ENCODE data around the gene MEF2D.

Gene MEF2D

DNA sequence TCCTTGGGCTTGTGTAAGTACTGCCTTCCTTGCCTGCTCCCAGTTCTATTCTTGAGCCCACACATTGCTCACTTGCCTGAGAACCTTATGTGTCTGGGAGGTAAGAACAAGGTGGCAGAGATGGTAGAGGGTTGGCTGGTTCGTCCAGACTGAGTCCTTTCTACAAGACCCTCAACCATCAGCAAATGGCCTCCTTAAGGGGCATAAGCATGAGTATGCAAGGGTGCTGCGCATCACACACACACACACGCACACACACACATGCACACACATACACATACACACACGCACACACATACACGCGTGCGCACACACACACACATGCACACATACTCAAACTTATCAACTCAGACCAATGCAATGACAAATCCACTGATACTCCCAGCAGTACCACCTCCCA is 74.6 kb downstream of the MEF2D start:
- DNase-seq (ENCODE audit: low spot score): no peak

DNA sequence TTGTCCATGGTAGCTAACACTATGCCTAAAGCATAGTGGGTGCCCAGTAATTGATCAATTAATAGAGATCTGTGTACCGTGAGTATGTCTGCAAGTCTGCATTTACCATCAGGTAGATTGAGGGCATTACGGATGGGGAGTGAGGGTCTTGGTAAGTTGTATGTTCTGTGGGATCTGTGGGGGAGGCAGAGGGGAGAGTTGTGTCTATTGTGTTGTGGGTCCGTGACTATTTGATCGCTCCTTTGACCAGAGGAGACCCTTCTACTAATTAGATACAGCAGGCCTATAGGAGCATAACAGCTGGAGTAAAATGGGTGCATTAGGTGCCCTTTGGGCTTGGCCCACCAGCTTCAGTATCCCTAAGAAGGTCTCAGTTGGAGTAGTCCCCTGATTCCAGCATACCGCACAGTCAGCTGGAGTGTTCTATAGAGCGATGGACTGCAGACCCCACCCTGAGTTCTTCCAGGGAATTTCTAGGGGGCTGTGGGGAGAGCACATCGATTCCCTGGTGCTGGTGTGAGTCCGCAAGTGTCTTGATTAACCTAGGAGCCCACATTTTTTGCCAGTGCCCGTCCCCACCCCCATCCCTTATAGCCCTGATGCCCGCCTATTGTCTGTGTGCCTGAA is 75.7 kb downstream of the MEF2D start:
- DNase-seq (ENCODE audit: low spot score): no peak

DNA sequence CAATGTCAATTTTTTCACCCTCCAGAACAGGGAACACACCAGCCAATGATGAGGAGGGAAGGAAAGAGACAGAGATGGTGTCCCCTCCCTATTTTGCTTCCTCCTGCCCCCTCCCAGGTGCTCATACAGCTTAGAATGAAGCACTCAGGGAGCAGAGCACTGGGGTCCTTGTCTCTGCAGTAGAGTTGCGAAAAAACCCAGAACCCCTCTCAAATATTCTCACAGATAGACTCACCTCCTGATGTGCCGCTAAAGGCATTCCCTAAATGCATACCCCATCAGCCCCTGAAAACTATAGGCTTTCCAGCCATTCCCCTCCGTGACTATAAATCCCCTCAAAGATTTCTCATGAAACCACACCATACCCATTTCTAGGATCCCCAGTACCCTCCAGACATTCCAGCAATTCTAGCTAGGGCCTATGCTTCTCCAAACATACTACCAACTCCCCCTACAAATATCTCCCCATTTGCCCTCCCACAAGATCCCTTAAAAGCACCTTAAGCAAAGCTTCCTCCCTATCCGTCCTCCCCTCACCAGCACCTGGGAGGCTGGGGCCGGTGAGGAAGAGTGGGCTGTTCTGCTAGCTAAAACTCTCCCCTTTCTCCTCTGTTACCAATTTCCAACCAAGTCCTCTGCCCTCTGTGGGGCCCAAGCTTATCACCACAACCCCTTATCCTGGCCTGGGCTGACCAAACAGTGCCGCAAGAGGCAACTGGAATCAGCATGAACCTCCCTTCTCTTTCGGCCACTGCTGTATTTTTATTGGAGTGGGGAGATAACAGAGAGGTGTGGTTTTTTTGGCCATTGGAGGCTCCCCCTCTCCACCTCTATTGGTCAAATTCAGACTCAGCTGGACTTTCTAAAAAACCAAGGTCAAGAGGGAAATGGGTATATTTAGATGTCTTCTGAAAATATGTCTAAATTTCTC is 76.9 kb downstream of the MEF2D start:
- DNase-seq (ENCODE audit: low spot score): no peak

DNA sequence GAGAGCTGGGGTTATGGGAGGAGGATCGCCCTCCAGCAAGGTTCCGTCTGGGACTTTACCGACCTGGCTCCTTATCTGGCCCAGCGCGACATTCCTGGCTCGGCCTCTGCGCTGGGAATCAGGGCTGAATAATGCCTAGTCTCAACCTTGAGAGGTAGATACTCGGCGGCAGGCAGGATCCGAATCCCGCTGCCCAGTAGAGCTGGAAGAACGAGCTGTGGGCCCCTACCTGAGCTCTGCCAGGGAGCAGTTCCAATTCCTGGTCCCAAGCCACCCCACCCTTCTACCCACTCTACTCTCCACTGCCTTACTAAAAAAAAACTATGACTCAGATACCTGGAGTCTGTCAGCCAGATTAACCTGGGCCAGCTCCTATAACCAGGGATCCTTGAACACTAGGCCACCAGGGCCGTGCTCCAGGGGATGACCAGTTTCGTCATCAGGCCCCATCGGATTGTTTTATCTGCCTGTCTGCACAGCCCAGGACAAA is 77.9 kb downstream of the MEF2D start:
- DNase-seq (ENCODE audit: low spot score): no peak

DNA sequence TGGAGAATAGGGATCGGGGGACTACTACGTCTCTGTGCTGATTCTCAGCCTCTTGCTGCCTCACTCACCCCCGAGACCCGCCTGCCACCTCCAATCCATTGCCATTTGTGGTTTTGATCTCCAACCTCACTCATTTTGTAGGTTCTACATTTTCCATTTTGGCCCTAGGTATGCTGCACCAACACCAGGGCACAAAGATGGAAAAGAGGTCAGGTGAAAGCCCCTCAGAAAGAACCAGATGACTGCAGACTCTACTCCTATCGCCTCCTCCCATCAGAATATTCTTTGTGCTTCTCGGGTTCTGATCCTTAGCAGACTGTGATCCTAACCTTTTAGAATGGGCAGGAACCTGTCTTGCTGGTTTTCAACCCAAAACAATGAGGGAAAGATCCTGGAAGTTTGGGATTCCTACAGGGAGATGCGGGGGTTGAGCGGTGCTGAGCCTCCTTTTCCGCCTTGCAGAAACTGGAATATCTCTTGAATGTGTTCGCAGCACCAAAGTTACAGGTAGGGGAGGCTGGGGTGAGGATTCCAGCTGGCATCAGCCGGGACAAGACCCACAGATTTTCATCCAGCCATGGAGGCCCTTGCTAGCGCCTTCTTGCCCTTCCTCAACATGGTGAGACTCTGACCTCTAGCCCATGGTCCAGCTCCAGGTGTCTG is 78.5 kb downstream of the MEF2D start:
- no peak for DNase-seq (ENCODE audit: low spot score)

DNA sequence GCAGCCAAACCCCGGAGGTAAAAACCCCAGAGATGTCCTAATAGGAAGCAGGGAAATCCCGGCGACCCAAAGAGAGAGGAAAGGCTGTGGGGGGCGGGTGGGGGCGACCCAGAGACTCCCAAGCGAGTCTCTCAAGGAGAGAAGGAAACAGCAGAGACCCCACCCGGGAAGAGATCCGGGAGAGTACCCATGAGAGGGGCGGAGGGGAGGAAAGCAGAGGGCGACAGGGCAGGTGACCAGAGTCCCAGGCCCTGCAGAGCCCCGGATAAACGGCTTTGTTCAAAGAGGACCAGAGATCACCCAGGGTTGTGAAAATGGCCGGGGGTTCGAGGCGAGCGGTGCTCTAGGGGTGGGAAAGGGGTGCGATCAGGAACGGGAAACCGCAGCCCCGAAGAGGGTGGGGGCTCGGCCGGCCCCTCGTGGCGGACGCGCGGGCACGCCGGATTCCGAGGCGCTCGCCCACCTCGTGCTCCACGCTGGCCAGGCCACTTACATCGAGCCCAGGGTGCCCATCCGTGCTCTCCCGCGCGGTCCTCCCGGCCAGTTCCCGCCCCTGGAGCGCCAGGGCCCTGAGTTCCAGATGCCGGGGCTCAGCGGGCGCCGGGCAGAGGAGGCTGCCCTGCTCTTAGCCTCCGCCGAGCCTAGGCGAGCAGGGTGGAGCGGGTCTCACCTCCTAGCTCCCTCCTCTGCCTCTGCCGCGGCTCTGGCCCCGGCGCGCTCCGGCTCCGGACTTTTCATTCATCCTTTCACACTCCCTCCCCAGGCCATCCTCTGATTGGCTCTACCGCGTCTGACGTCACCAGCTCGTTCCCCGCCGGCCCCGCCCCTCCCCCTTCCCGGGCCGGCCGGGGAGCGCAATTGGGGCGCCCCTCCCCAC is 79.3 kb downstream of the MEF2D start:
- peak; percentile 49 for DNase-seq (ENCODE audit: low spot score)

DNA sequence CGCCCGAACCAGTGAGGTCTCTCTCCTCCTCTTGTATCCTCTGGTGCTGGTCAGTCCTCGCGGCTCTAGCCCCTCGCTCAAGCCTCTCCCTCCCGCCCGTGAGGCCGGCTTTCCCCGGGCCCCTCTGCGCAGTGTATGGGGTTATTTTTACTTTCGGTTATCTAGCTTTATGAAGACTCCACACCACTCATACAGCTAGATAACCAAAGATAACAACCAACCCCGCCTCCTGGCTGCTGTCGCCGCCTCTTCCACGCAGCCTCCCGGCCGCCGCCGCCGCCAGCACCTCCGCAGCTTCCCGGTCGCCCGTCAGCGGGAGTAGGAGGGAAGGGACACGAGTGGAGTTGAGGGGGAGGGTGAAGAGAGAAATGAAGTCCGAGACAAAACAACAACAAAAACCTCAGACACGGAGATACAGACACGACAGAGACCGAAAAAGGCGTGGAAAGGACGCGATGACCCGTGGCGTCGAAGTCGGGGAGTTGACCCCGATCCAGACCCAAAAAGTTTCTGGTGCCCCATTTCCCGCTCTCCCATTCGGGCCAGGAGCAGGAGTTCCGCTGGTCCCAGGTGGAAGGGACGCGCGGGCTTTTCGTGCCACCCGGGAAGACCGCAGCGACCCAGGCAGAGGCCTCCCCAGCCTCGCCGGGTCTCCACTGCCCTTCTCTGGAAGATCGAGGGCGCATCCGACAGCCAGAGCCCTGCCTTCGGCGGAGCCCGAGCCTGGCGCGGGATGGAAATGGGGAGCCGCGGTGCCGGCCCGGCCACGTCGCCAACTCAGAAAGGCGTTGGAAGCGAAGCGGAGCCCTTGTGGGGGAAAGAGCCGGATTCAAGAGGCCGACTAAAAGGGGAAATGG is 80.1 kb downstream of the MEF2D start:
- DNase-seq (ENCODE audit: low spot score): no peak

DNA sequence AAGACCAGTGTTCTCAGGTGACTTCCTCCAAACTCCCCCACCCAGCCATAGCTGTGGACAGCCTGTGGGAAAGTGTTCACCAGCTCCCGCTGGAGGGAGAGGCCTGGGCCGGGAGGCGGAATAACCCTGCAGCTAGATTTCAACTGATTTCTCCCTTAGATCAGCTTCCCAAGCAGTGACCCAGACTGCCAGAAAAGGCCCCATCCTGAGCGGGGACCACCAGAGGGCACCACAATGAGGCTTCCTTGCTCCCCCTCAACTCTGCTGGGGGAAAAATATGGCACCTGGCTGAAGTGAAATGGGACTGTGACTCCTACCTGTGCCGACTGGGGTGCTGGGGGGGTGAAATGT is 80.7 kb downstream of the MEF2D start:
- DNase-seq (ENCODE audit: low spot score): no peak

DNA sequence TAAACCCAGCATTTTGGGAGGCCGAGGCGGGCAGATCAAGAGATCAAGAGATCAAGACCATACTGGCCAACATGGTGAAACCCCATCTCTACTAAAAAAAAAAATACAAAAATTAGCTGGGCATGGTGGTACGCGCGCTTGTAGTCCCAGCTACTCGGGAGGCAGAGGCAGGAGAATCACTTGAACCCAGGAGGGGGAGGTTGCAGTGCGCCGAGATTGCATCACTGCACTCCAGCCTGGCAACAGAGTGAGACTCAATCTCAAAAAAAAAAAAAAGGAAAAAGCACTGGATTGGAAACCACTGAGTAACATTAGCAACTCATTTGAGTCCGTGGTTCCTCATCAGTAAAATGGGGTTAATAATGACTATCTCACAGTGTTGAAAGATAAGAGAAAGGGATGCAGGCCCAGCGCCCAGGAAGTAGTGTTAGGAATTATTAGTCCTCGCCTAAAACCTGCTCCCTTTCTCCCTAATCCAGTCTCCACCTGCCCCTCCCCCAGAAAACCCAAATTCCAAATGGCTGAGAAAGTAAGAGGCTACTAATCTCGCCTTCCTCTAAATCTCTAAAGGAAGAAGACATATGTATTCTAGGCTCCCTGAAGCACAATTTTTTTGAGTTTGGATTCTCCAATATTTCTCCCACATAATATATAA is 82.0 kb downstream of the MEF2D start:
- no peak for DNase-seq (ENCODE audit: low spot score)

DNA sequence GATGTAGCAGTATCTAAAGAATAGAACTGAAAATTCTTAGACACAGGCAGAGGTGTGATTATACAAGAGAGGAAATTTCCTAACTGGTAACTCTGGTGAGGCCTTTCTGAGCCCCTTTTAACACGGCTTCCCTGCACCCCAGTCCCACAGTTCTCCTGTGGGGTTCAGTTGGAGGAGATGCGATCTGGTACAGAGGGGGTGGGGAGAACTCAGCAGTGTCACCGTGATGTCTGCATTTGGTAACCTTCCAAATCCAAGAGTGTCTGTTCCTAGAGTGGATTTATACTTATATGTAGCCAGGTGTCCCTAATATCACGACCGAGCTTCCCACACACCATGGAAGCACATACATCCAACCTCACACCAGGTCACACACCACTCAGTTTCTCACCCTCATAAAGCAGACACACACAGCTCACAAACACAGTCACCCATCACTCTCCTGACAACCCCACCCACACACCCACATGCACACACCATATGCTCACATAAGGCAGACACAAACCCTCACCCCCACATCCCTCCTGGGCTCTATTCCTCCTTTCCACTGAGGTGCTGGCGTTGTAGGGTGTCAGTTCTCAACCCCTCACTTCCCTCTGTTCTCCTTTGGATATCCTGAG is 83.1 kb downstream of the MEF2D start:
- DNase-seq (ENCODE audit: low spot score): no peak

DNA sequence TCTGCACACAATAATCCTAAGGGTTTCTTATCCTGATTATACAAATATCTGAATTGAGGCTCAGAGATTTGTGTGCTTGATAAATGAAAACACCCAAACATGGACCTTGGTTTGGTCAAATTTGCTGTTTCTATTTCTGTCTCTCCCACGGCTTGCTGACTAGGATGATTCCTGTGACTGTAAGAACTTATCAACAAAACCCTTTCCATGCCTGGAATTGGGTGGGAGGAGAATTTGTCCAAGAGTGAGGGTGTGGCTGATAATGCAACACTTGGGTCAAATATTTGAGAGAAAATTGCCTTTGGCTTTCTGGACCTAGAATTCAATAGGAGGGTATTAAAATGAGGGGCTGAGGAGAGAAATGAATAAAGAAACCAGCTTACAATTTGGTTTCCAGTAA is 83.6 kb downstream of the MEF2D start:
- no peak for DNase-seq (ENCODE audit: low spot score)

DNA sequence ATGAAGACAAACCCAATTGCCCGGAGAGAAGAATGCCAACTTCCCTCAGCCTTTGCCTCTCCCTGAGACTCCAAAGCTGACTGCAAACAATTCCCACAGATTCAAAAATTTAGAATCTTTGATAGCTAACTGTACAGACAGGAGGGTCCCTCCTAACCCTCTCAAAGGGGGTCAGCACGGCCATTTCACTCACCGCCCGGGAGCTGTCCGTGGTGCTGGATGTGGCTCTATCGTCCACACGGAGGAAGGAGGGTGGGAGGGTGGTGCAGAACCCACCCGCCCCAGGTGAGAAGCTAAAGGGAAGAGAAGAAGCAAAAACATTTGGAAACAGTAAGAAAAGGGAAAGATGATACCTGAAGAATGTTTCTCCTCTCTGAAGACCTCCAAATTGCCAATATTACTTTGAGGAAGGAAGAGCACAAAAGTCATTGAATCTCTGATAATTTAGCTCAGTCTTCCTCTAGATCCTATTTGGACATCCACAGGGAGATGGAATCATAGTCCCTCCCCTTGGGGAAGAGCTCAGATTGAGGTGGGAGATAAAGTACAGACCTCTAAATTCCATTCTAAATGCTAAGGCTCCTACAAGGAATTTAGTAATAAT is 86.0 kb downstream of the MEF2D start:
- DNase-seq (ENCODE audit: low spot score): no peak
